GM21390 (cell line): Measurements from ENCODE around the gene CSF3.

Experiments
- ATAC-seq: cut with Tn5 transposase; IDR thresholded peaks from one replicate; pipeline ENCODE4 v1.9.1; 2021; ENCODE audit not compliant: unreplicated experiment

Gene CSF3

GRCh38 chr17:40022961-40023541 is 7.8 kb downstream of the CSF3 start:
- no peak for ATAC-seq

DNA sequence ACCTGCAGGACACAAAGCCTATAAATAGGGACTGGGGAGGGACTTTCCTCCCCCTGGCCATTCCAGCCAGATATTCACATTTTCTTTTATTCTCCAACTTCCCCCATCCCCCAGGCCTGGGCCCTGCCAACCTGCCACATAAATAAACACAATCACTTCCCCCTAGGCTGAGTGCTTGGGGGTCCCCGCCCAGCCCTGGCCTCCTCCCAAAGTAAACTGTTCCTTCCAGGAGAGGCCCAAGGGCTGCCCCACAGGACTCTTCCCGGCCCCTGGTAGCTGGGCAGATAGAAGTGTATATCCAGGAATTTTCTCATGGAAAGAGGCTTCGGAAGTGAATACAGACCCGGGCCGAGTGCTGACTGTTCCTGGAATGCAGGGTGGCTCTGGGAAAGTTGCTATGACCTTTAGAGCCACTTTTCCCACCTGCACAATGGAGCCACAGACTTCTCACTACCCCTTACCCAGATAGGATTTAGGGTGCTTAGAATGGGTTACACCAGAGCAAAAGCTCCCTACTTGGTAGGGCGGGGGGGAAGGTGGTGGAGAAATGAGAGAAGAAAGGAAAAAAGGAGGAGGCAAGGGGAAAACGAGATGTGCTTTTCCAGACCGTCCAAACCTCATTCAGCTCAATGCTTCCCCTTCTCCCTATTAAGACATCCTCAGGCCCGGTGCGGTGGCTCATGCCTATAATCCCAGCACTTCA is 8.5 kb downstream of the CSF3 start:
- ATAC-seq: no peak

DNA sequence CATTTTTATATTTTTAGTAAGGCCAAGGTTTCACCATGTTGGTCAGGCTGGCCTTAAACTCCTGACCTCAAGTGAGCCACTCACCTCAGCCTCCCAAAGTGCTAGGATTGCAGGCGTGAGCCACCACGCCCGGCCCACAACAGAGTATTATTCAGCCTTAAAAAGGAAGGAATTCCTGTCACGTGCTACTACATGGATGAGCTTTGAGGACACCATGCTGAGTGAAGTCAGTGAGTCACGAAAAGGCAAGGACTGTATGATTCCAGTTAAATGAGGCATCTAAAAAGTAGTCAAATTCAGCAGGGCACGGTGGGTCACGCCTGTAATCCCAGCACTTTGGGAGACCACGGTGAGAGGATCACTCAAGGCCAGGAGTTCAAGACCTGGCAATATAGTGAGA is 9.7 kb downstream of the CSF3 start:
- no peak for ATAC-seq

- no peak for ATAC-seq
Observed at GRCh38 chr17:40025559-40025958, 10.3 kb downstream of the CSF3 start.

- no peak for ATAC-seq
Observed at GRCh38 chr17:40025991-40026815, 11.0 kb downstream of the CSF3 start.

- ATAC-seq: no peak
Observed at GRCh38 chr17:40026816-40027613, 11.8 kb downstream of the CSF3 start.

- ATAC-seq: no peak
Observed at GRCh38 chr17:40027614-40028012, 12.4 kb downstream of the CSF3 start.

- ATAC-seq: no peak
Observed at GRCh38 chr17:40028595-40028994, 13.4 kb downstream of the CSF3 start.

- no peak for ATAC-seq
Observed at GRCh38 chr17:40031706-40032105, 16.5 kb downstream of the CSF3 start.

GRCh38 chr17:40032322-40033320 is 17.4 kb downstream of the CSF3 start:
- no peak for ATAC-seq

GRCh38 chr17:40033339-40033738 is 18.1 kb downstream of the CSF3 start:
- no peak for ATAC-seq

DNA sequence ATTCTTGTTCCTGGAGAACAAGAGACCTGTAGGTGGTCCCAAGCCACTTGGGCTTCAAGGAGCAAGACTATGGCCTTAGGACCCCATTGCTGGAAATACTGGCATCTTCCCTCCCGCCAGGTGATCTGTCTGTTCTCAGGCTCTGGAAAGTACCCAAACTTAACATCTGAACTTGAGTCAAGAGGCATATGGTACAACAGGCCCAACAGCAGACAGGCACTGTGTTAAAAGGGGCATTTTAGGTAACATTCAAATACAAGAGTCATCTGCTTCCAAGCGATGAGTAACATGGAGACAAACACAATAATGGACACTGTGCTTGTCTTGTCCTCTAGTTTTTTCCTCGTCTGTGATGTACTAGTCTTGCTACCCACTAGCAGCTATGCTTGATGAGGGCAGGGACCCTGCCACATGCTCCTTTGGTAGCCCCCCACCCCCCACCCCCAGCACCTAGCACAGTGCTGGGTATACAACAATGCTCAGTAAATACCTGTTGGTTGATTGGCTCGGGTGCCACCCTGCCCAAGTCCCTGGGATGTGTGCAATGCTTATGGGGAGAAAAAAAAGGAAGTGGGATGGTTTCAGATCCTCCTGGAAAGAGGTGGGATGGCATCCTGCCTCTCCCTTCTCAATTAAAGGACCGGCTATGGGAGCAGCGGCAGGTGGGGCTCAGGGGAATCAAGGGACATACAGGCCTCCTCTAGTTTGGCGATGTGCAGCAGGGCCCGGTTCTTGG is 19.4 kb downstream of the CSF3 start:
- no peak for ATAC-seq

DNA sequence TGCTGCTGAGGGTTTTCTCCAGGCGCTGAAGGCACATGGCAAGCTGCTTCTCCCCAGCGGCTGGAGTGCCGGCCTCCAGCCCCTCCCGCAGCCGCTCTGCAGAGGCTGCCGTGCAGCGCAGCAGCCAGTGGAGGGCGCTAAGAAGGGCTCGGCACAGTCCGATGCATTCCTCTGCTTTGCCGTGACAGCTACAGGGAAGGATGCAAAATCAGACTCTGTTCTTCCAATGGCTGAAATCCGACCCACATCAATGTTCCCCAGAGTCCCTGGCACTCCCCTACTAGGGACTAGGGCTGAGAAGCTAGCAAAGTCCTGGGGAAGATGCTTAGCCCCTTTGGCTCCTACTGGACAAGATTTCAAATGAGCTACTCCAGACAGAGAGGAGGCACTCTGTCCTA is 19.9 kb downstream of the CSF3 start:
- ATAC-seq: no peak

DNA sequence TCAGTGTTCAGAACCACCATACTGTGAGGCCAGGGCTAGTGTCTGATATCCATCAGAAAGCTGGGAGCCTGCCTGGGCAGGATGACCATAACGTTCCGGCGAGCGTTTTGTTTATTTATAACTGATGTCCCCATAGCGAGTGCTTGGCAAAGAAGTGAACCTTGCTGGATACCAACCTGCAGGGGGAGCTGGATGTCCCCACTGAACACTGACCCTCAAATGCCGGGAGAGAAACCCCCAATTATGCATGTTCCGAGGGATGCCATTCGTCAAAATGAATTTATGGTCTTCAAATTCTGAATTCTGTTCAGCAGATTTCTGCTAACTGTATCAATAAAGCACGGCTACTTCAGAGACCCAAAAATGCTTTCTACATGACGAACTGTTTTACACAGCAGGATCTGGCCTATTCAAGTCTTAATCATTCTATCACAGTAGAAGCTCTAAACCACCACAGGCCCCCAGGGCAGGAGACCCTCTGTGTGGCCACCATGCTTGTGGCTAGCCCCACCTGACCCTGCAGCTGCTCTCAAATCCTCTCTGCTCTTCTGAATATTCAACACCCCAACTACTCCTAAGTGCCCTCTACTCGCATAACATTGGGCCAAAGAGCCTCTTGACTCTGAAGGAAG is 23.8 kb downstream of the CSF3 start:
- ATAC-seq: no peak

- ATAC-seq: no peak
Observed at GRCh38 chr17:40041196-40041595, 26.0 kb downstream of the CSF3 start.

- ATAC-seq: no peak
Observed at GRCh38 chr17:40056379-40057015, 41.3 kb downstream of the CSF3 start.

- no peak for ATAC-seq
Observed at GRCh38 chr17:40058186-40058784, 43.0 kb downstream of the CSF3 start.

DNA sequence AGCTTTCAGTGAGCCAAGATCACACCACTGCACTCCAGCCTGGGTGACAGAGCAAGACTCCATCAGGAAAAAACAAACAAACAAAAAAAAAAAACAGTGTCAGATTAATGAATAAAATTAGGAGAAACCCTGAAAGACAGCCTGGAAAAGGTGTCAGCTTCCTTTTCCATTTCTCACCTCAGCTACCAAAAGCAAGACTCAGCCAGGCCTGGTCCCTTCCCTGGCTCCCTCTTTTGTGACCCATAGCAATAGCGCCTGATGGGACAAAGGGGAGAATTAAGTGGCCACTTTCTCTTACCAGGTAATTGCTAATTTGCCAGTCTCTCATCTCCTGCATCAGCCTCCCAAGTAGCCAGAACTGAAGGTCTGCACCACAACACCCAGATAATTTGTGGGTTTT is 43.6 kb downstream of the CSF3 start:
- ATAC-seq: no peak
